Cardiac muscle cell (in vitro differentiated cells and primary cell): ENCODE results near the gene LIMCH1. TPM values are rescaled to one million over a fixed set of nuclear protein-coding genes. Genes with fewer than 3 reads are reported as not detected.

Source experiments
- DNase-seq, 2 donors: peaks; one replicate each; pipeline versions ENCODE4 v3.0.0 to v3.0.0-alpha.2; 2010 to 2017; ENCODE audit warnings: low read depth in 1 of 2, low spot score in 1 of 2
- H3K27ac ChIP-seq: fragments of 200-600 bp; sonication (generic); 2 replicates; pipeline ENCODE4 v1.5.1; 2016
- H3K27me3 ChIP-seq: fragments of 200-600 bp; sonication (generic); 2 replicates; pipeline ENCODE4 v1.6.0; 2016; ENCODE audit warnings: control low read depth
- H3K36me3 ChIP-seq: fragments of 200-600 bp; sonication (generic); 2 replicates; pipeline ENCODE4 v1.5.1; 2016; ENCODE audit warnings: control low read depth
- H3K4me1 ChIP-seq: fragments of 200-600 bp; sonication (generic); 2 replicates; pipeline ENCODE4 v1.8.1; 2017; ENCODE audit warnings: low read depth, mild to moderate bottlenecking, mixed run types
- H3K4me3 ChIP-seq: fragments of 200-600 bp; sonication (generic); 2 replicates; pipeline ENCODE4 v1.5.1; 2016; ENCODE audit warnings: mild to moderate bottlenecking
- H3K9me3 ChIP-seq: fragments of 200-600 bp; sonication (generic); 2 replicates; pipeline ENCODE4 v1.5.1; 2017; ENCODE audit warnings: low read depth, mild to moderate bottlenecking, control low read depth
- polyA plus RNA-seq: library from polyadenylated mRNA; unstranded; fragments of >200 nt; fragmentation: Nextera tagmentation; extraction: Ambion mirVana; gene quantifications from 2 replicates; pipeline ENCODE4 v1.2.1, GENCODE V29; 2016
- total RNA-seq: library from RNA; depleted of rRNA; stranded (reverse); fragments of >200 nt; gene quantifications from 2 replicates; pipeline ENCODE4 v1.2.3, GENCODE V29; 2016
- TF ChIP-seq, protein P1 (sequence below): IDR thresholded peaks from 2 replicates; pipeline ENCODE4 v1.5.1; 2012; ENCODE audit warnings: low read depth, mild to moderate bottlenecking, low read length

The LIMCH1 gene
- total and polyA plus RNA-seq, 2 experiments from 2014 or later = 2.8 to 4.5 TPM

DNA sequence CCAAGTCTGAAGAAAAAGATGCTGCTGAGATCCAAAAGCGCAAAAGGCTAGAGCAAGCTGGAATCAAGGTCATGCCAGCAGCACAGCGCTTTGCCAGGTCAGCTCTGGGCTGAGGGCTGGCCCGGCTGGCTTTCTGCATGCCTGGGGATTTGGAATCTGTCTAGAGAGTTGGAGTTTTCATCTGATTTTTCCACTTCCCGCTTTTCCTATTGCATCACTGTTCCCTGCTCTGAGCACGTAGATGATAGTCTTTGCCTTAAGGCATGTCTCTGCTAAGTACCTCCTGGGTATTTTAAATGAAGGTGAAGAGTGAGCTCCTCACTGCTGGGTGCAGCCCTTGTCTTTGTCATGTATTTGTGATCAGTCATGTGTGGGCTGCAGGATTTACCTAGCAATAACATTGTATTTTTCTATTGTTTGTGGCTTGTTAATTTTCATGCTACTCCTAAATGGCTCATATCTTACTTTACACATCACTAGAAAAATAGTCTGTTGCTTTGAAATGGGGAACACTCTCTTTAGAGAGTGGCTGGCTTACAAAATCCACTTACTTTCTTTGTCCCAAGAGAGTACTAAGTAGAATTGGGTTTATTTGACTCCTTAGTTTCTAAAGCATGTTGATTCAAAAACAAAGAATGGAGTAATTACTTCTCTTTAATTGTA, 82.8 kb downstream of the LIMCH1 start:
- Histone ChIP-seq H3K4me1 (no peaks in the 10 kb centered on the region), H3K27ac (no peak overlapping the region), H3K36me3 (no peaks in the 10 kb centered on the region), H3K9me3 (no peaks in the 10 kb centered on the region), H3K4me3 (no peak overlapping the region), H3K27me3 (peaks cover 75% of the 10 kb centered on the region)
- TF ChIP-seq, protein P1, sequence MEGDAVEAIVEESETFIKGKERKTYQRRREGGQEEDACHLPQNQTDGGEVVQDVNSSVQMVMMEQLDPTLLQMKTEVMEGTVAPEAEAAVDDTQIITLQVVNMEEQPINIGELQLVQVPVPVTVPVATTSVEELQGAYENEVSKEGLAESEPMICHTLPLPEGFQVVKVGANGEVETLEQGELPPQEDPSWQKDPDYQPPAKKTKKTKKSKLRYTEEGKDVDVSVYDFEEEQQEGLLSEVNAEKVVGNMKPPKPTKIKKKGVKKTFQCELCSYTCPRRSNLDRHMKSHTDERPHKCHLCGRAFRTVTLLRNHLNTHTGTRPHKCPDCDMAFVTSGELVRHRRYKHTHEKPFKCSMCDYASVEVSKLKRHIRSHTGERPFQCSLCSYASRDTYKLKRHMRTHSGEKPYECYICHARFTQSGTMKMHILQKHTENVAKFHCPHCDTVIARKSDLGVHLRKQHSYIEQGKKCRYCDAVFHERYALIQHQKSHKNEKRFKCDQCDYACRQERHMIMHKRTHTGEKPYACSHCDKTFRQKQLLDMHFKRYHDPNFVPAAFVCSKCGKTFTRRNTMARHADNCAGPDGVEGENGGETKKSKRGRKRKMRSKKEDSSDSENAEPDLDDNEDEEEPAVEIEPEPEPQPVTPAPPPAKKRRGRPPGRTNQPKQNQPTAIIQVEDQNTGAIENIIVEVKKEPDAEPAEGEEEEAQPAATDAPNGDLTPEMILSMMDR = no peak
- DNase-seq = no peak

DNA sequence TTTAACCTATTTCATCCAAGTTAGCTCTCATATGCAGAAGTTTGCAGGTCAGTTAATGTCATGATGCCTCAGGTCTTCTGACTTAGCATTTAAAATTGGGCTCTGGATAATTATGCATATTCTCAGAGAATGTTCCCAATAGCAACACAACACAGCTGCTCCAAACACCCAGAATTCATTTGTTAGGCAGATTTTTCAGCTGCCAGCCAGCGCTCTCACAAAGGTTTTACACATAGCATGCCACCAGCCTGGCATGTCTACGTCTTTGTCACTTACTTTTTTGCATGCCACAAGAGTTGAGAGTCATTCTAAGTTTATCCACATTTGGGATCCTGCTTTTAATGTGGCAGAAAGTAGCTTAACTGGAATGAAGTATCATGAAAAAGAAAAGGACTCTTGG, 84.8 kb downstream of the LIMCH1 start:
- H3K27me3 ChIP-seq = peaks cover 73% of the 10 kb centered on the region
- H3K27ac ChIP-seq = no peak overlapping the region
- no peak for DNase-seq
- TF ChIP-seq, protein P1 = no peak
- no peak overlapping the region for H3K4me3 ChIP-seq
- H3K36me3 ChIP-seq = no peaks in the 10 kb centered on the region
- no peaks in the 10 kb centered on the region for H3K4me1 ChIP-seq
- H3K9me3 ChIP-seq = no peaks in the 10 kb centered on the region

DNA sequence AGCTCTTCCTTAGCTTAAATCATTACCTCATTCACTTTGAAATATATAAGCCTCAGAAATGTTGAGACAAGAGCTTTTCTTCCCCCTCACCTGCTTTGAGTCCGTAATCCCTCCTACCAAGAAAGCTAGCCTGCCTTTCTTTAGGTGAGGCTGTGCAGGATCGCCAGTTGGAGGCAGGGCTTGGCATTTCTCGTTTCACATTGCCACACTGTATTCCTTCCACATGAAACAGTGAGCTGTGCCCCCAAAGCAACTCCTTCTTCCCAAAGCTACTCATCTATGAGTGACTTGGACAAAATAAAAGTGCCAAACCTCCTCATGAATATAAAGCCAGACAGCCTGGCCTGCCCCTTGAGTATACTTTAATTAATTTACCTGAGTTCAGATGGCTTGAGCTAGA, 86.8 kb downstream of the LIMCH1 start:
- Histone ChIP-seq H3K36me3 (no peaks in the 10 kb centered on the region), H3K9me3 (no peaks in the 10 kb centered on the region), H3K4me3 (no peak overlapping the region), H3K27ac (no peak overlapping the region), H3K27me3 (peaks cover 70% of the 10 kb centered on the region), H3K4me1 (no peaks in the 10 kb centered on the region)
- TF ChIP-seq, protein P1 = no peak
- DNase-seq = no peak

DNA sequence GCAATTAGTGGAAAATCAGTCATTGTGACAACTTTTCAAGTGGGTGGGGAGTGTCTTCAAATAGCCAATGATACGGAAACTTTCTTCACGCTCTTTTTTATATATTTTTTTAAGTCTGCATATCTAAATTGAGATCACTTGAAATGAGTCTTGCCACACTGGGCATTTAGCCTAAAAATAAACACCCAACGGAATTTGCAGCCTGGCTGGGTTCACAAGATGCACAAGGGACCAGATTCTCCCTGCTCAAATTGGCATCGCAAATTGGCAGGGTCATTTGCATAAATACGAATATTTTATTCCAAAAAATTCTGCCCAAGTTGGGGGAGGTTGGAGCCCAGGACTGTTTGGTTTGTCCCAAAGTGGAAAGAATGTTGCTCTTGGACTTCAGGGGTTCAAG, 87.6 kb downstream of the LIMCH1 start:
- Histone ChIP-seq H3K4me3 (no peak overlapping the region), H3K36me3 (no peaks in the 10 kb centered on the region), H3K4me1 (no peaks in the 10 kb centered on the region), H3K9me3 (no peaks in the 10 kb centered on the region), H3K27ac (no peak overlapping the region), H3K27me3 (peaks cover 65% of the 10 kb centered on the region)
- TF ChIP-seq, protein P1 = no peak
- no peak for DNase-seq

DNA sequence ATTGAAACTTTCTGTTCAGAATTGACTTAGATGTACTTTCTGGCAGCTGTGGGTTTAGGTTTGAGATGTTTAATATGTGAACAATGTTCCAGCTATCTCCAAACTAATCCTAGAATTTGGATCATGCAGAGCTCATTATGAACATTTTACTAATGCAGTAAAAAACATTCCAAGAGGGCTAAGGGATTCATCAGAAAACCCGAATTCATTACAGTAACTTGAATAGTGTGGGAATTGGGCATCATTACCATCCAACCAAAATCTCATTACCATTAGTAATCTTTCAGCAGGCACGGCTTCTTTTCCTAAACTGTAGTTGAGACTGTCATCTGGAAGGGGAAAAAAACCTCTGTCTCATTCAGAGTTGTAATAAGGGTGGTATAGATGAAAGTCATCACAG, 91.0 kb downstream of the LIMCH1 start:
- Histone ChIP-seq H3K4me1 (no peaks in the 10 kb centered on the region), H3K36me3 (no peaks in the 10 kb centered on the region), H3K27me3 (peaks cover 59% of the 10 kb centered on the region), H3K9me3 (no peaks in the 10 kb centered on the region), H3K27ac (no peak overlapping the region), H3K4me3 (no peak overlapping the region)
- no peak for DNase-seq
- TF ChIP-seq, protein P1 = no peak

DNA sequence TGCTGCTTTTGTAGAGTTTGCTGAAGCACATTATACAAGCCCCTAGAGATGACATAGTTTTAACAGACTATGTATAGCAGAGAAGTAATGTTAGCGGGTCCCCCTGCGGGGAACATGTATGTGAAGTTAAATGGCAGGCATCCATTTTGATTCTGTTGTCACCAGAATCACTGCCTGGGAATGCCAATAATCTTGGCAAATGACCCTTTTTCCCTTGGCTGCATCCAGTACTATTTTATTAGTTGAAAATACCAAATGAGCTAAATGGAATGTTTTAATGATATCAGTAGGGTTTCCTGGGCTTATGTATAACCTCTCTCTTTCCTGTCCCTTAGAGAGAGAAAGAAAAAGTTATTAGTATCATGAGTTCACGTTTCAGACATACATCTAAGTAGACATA, 93.6 kb downstream of the LIMCH1 start:
- no peaks in the 10 kb centered on the region for H3K9me3 ChIP-seq
- TF ChIP-seq, protein P1 = no peak
- H3K27ac ChIP-seq = no peak overlapping the region
- DNase-seq = no peak
- no peak overlapping the region for H3K4me3 ChIP-seq
- no peaks in the 10 kb centered on the region for H3K36me3 ChIP-seq
- no peaks in the 10 kb centered on the region for H3K4me1 ChIP-seq
- peaks cover 57% of the 10 kb centered on the region for H3K27me3 ChIP-seq
